Tibial nerve (tissue), 4 donors: ENCODE results near the gene BAZ2B. TPM values are rescaled to one million over a fixed set of nuclear protein-coding genes. Genes with fewer than 3 reads are reported as not detected.
A peak's percentile ranks its signal among the peaks of the same experiment; 100 is the strongest.

Experiments used
- DNase-seq, 2 donors: peaks; one replicate each; pipeline ENCODE4 v3.0.0-alpha.2; 2019; ENCODE audit warnings: low spot score in 2 of 2
- H3K27ac ChIP-seq, 4 donors: fragments of 200-600 bp; sonication (generic) in 3 of 4; one replicate each; pipeline ENCODE4 v1.5.1; 2017 to 2019; ENCODE audit warnings: mild to moderate bottlenecking in 1 of 4
- H3K27me3 ChIP-seq, 2 donors: fragments of 200-600 bp; sonication (generic) in 1 of 2; one replicate each; pipeline versions ENCODE4 v1.5.1 to v1.6.0; 2017 to 2019
- H3K36me3 ChIP-seq, 3 donors: fragments of 200-600 bp; sonication (generic); one replicate each; pipeline ENCODE4 v1.5.1; 2018 to 2019
- H3K4me1 ChIP-seq, 4 donors: fragments of 200-600 bp; sonication (generic) in 3 of 4; one replicate each; pipeline ENCODE4 v1.5.1; 2017 to 2019
- H3K4me3 ChIP-seq, 4 donors: fragments of 200-600 bp; sonication (generic) in 3 of 4; one replicate each; pipeline ENCODE4 v1.5.1; 2017 to 2019; ENCODE audit warnings: mild to moderate bottlenecking in 1 of 4, moderate library complexity in 1 of 4
- H3K9me3 ChIP-seq, 4 donors: fragments of 200-600 bp; sonication (generic) in 3 of 4; one replicate each; pipeline ENCODE4 v1.5.1; 2017 to 2019
- CTCF ChIP-seq, 5 experiments: fragments of 200-600 bp in 3 of 5; fragments of 450-650 bp in 2 of 5; sonication (generic) in 3 of 5; IDR thresholded peaks; one replicate each; pipeline ENCODE4 v1.5.1; 2016 to 2019; ENCODE audit warnings: antibody characterized with exemption in 5 of 5, mild to moderate bottlenecking in 3 of 5, moderate library complexity in 2 of 5
- EP300 ChIP-seq, 2 donors: sonication (generic); formaldehyde crosslinking; IDR thresholded peaks; one replicate each; pipeline ENCODE4 v1.6.1; 2017; ENCODE audit warnings: antibody characterized with exemption in 2 of 2, mild to moderate bottlenecking in 1 of 2
- POLR2A ChIP-seq, 2 donors: fragments of 450-650 bp; IDR thresholded peaks; one replicate each; pipeline ENCODE4 v1.6.1; 2017; ENCODE audit warnings: antibody characterized with exemption in 2 of 2, mild to moderate bottlenecking in 2 of 2, moderate library complexity in 2 of 2
- WGBS, 2 donors: methylation state at CpG; one replicate each; pipeline ENCODE4 v1.1.5; 2018; 5-methylcytosine and 5-hydroxymethylcytosine counted together
- total RNA-seq, 4 donors: library from RNA; depleted of rRNA; stranded (reverse); fragments of >200 nt; gene quantifications; one replicate each; pipeline ENCODE4 v1.1.0, GENCODE V29; 2016

Gene BAZ2B
- total RNA-seq, 4 donors from 2014 or later, result 98.4 to 135 (median 114) TPM

GRCh38 chr2:159592441-159592840, 23.9 kb downstream of the BAZ2B start:
- DNase-seq, result no peak
- 78 to 79% methylated on average over 4 of the region's 4 CpGs for WGBS, 2 donors
- H3K4me3 ChIP-seq, result no peak overlapping the region
- peak overlapping the region in 1 of 4 donors; percentile 26 for H3K27ac ChIP-seq
- no peaks in the 10 kb centered on the region for H3K9me3 ChIP-seq
- H3K36me3 ChIP-seq, result no peaks in the 10 kb centered on the region
- TF ChIP-seq EP300 (IDR thresholded peaks at IDR 0.05), result no peak
- TF ChIP-seq POLR2A (IDR thresholded peaks at IDR 0.05), result no peak
- TF ChIP-seq CTCF (IDR thresholded peaks at IDR 0.05), result no peak
- no peaks in the 10 kb centered on the region for H3K27me3 ChIP-seq
- H3K4me1 ChIP-seq, result peaks cover 0 to 15% (median 0%) of the 10 kb centered on the region in 4 donors

GRCh38 chr2:159591221-159591620, 25.1 kb downstream of the BAZ2B start:
- no peak overlapping the region for H3K27ac ChIP-seq
- peaks cover 0 to 15% (median 0%) of the 10 kb centered on the region in 4 donors for H3K4me1 ChIP-seq
- H3K4me3 ChIP-seq, result no peak overlapping the region
- H3K27me3 ChIP-seq, result no peaks in the 10 kb centered on the region
- no peaks in the 10 kb centered on the region for H3K9me3 ChIP-seq
- DNase-seq, result no peak
- H3K36me3 ChIP-seq, result no peaks in the 10 kb centered on the region
- no peak for TF ChIP-seq CTCF (IDR thresholded peaks at IDR 0.05)

- Histone ChIP-seq H3K9me3 (no peaks in the 10 kb centered on the region), H3K27ac (no peak overlapping the region), H3K4me1 (peaks cover 0 to 15% (median 0%) of the 10 kb centered on the region in 4 donors), H3K27me3 (no peaks in the 10 kb centered on the region), H3K4me3 (no peak overlapping the region), H3K36me3 (no peaks in the 10 kb centered on the region)
- no peak for DNase-seq
- WGBS, 2 donors, result 78 to 97% methylated on average over 1 of the region's 1 CpG
- TF ChIP-seq EP300 (IDR thresholded peaks at IDR 0.05) (no peak), CTCF (IDR thresholded peaks at IDR 0.05) (no peak), POLR2A (IDR thresholded peaks at IDR 0.05) (no peak)
Observed at GRCh38 chr2:159589286-159589685, 27.1 kb downstream of the BAZ2B start.

- H3K27me3 ChIP-seq, result no peaks in the 10 kb centered on the region
- no peaks in the 10 kb centered on the region for H3K9me3 ChIP-seq
- no peaks in the 10 kb centered on the region for H3K4me1 ChIP-seq
- H3K36me3 ChIP-seq, result peaks cover 0 to 6% (median 0%) of the 10 kb centered on the region in 3 donors
- H3K27ac ChIP-seq, result no peak overlapping the region
- DNase-seq, result no peak
- TF ChIP-seq POLR2A (IDR thresholded peaks at IDR 0.05) (no peak), CTCF (IDR thresholded peaks at IDR 0.05) (no peak), EP300 (IDR thresholded peaks at IDR 0.05) (no peak)
- H3K4me3 ChIP-seq, result no peak overlapping the region
- 78 to 81% methylated on average over 3 of the region's 3 CpGs for WGBS, 2 donors
Observed at GRCh38 chr2:159586034-159586433, 30.3 kb downstream of the BAZ2B start.

GRCh38 chr2:159585622-159586021, 30.7 kb downstream of the BAZ2B start:
- Histone ChIP-seq H3K36me3 (peaks cover 0 to 6% (median 0%) of the 10 kb centered on the region in 3 donors), H3K9me3 (no peaks in the 10 kb centered on the region), H3K4me3 (no peak overlapping the region), H3K27me3 (no peaks in the 10 kb centered on the region), H3K4me1 (no peaks in the 10 kb centered on the region), H3K27ac (no peak overlapping the region)
- TF ChIP-seq EP300 (IDR thresholded peaks at IDR 0.05), result no peak
- no peak for TF ChIP-seq CTCF (IDR thresholded peaks at IDR 0.05)
- TF ChIP-seq POLR2A (IDR thresholded peaks at IDR 0.05), result no peak
- DNase-seq, result no peak
